Right ventricle myocardium superior (tissue), 1 donor: ENCODE measurements around the gene TLE6. TPM values are rescaled to one million over a fixed set of nuclear protein-coding genes. Genes with fewer than 3 reads are reported as not detected.

Experiments used
- ATAC-seq: fragments of 200-7000 bp; cut with Tn5 transposase; one replicate; pipeline ENCODE4 v1.9.1; 2020; ENCODE audit warnings: mild to moderate bottlenecking; ENCODE audit not compliant: poor library complexity
- DNase-seq: peaks from one replicate; pipeline ENCODE4 v3.0.0-alpha.2; 2020
- intact Hi-C: fragments of 100-400 bp; cut with DNase I; formaldehyde crosslinking; loops from one replicate; pipeline ENCODE4 v1.11.2; 2022
- total RNA-seq: library from RNA; stranded (reverse); fragmentation: NEBNext Ultra II Directional; extraction: Animal tissue kit (Norgen Biotek cat#: 25700); gene quantifications from one replicate; pipeline ENCODE4 v1.2.1, GENCODE V29; 2021
- donor health status: DM: no; HTN: yes; CAD: no; lungs with severe emphysema.

TLE6 gene
- total RNA-seq, 1 donor from 2014 or later, result 0.70 TPM

DNA sequence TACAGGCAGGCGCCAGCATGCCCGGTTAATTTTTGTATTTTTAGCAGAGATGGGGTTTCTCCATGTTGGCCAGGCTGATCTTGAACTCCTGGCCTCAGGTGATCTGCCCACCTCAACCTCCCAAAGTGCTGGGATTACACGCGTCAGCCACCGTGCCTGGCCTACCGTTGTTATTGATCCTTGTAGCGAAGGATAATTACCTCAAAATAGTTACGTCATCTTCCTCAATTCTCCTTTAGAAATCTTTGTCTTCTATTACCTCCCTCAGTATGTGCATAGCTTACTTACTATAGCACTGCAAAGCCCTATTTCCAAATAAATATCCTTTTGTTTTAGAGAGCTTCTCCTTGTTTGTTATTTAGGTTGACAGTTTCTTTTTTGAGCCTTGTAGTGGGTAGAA lies 9.4 kb upstream of the TLE6 start:
- intact Hi-C loops, result loop anchor here (10.0 kb wide), 1 partner anchor 137 kb away; no protein-coding TSS in a partner anchor
- no peak for ATAC-seq
- no peak for DNase-seq

GRCh38 chr19:2969104-2969504 lies 8.3 kb upstream of the TLE6 start:
- intact Hi-C loops, result loop anchor here (10.0 kb wide), 1 partner anchor 136 kb away; no protein-coding TSS in a partner anchor
- DNase-seq, result peak; percentile 73
- ATAC-seq, result peak; percentile 62

- DNase-seq, result no peak
- intact Hi-C loops, result loop anchor here (5.0 kb wide), 1 partner anchor 57 kb away; the partner anchor contains the start of gene TLE2
- no peak for ATAC-seq
Measured at GRCh38 chr19:2970201-2970835, 7.0 kb upstream of the TLE6 start.

DNA sequence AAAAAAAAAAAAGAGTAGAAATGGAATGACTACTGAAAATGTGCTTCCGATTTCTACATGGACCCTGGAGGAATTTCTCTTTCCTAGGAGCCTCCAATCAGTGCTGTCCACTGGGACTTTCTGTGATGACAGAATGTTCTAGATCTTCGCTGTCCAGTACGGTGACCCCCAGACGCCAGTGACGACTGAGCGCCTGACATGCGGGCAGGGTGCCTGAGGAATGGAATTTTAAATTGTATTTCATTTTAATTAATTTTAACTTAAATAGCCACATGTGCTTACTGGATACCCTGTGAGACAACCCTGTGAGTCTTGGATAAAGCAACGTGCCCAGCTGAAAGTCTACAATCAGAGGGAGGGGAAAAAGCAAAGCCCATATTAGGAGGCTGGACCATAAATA lies 4.1 kb upstream of the TLE6 start:
- intact Hi-C loops, result loop anchor here (5.0 kb wide), 1 partner anchor 54 kb away; the partner anchor contains the start of gene TLE2
- peak; percentile 27 for ATAC-seq
- DNase-seq, result peak; percentile 78

DNA sequence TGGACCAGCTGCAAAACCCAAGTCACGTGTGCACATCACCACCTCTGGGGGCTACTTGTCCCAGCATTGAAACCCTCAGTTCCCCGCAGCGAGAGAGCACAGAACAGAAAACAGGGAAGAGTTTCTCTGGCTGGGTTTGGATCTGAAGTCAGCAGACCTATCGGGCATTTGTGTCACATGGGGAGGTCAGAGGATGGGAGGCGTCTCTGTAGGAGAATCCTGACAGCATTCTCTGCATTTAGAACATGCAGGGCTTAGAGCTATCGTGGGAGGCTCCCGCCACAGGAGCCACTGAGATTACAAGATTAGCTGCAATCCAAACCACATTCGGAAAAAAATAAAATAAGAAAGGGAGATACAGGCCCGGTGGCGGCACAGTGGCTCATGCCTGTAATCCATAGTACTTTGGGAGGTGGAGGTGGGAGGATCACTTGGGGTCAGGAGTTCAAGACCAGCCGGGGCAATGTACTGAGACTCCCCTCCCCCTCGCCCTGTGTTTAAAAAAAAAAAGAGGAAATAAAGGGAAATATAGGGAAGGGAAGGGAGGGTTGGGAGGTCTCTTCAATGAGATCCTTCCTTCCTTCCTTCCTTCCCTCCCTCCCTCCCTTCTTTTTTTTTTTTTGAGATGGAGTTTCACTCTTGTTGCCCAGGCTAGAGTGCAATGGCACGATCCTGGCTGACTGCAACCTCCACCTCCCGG lies 2.9 kb upstream of the TLE6 start:
- ATAC-seq (peak; percentile 18), DNase-seq (peak; percentile 68)
- intact Hi-C loops, result loop anchor here (5.0 kb wide), 1 partner anchor 53 kb away; the partner anchor contains the start of gene TLE2

DNA sequence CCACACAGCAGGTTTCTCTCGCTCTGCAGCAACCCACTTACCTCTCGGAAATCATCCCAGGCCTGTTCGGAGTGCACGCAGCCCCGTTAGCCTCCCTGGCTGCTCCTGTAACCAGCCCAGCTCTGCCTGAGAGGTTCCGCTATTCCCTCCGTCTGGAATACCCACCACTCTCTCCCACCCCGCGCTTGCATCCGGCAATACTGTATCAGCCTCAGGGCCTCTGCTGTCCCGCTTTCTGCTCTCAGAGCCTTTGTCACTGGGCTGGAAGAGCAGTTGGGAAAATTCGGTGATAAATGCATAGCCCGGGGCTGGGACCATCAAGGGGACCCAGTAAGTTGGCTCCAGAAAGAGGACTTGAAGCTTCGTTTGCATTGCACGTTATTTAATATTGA lies 759 bp upstream of the TLE6 start:
- intact Hi-C loops, result no loop called here
- no peak for DNase-seq
- ATAC-seq, result no peak

- ATAC-seq (no peak), DNase-seq (no peak)
- intact Hi-C loops, result no loop called here
Measured at GRCh38 chr19:2977746-2978138, 378 bp downstream of the TLE6 start.

DNA sequence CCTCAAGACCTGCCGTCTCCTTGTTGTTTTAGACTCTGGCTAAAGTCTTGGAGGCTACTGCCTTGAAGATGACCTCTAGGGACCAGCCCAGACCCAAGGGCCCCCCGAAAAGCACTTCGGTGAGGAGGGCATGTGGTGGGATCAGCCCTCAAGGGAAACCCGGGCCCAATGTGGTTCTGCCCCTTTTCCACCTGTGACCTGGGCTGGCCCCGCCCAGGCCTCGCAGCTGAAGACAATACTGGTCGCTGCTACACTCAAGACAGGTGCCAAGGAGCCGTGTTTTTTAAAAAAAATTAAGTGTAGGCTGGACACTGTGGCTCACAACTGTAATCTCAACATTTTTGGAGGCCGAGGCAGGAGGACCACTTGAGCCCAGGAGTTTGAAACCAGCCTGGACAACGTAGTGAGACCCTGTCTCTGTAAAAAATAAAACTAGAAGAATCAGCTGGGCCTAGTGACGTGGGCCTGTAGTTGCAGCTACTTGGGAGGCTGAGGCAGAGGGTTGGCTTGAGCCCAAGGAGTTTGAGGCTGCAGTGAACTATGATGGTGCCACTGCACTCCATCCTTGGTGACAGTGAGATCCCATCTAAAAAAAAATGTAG lies 903 bp downstream of the TLE6 start:
- intact Hi-C loops, result no loop called here
- DNase-seq (no peak), ATAC-seq (no peak)

- ATAC-seq (no peak), DNase-seq (no peak)
- intact Hi-C loops, result no loop called here
Measured at GRCh38 chr19:2978772-2979171, 1.4 kb downstream of the TLE6 start.

DNA sequence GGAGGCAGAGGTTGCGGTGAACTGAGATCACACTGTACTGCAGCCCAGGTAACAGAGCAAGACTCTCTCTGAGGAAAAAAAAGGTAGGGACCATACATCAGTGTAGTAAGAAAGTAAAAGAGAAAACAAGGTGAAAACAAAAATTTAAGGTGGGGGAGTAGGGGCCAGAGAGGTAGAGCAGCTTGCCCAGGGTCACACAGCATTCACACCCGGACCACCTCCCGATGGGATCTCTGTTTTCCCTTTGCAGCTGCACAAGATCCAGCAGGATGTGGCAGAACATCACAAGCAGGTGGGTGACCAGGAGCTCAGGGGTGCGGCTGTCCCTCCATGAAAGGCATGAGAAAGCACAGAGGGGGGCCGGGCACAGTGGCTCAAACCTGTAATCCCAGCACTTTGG lies 4.5 kb downstream of the TLE6 start:
- intact Hi-C loops, result no loop called here
- no peak for ATAC-seq
- no peak for DNase-seq

DNA sequence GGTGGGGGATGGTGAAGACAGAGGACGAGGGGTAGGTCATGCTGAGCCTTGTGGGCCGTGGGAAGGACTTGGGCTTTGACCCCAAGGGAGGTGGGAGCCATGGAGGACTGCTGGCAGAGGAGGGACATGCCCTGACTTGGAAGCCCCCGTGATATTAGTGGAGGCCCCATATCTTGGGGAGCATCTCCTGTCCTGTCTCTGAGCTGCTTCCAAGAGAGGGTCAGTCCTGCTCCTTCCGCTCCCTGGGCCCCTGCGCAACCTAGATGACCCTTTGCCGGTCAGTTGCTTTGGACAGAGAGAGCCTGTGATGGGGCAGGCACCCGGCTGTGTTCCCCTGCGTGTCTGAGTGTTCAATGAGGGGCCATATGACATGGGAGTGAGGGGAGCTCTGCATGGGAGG lies 5.2 kb downstream of the TLE6 start:
- DNase-seq, result no peak
- intact Hi-C loops, result no loop called here
- ATAC-seq, result no peak

GRCh38 chr19:2982983-2983350 lies 5.6 kb downstream of the TLE6 start:
- peak; percentile 88 for ATAC-seq
- intact Hi-C loops, result no loop called here

DNA sequence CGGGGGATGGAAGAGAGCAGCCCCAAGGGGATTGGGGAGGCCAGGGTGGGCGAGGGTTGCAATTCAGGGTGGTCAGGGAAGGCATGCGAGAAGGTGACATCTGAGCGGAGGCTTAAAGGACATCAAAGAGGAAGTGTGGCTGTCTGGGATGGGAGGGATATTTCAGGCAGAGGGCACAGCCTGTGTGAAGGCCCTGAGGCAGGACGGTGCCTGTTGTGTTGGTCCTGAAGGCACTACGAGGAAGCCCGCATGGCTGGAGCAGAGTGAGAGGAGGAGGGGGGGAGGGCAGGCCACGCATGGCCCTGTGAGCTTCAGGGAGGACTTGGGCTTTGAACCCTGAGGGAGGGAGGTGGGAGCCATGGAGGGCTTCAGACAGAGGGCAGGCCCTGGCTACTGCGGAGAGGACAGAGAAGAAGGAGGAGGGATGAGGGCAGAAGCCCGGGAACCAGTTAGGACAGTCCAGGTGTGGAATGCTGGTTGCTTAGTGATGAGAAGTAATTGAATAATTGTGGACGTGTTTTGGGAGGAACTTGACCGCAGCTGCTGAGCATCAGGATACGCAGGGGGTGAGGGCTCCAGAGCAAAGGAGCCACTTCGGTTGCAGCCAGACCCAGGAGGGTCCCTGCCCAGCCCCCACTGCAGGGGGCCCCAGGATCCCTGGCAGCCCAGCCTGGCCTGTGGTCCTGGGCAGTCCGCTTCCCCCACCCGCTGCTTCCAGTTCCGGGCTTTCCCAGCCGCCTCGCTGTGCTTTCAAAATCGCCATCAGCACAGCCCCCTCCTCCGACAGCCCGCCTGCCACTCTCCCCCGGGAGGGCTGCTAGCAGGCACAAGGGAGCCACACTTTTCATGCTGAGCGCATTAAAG lies 6.2 kb downstream of the TLE6 start:
- ATAC-seq, result peak; percentile 59
- intact Hi-C loops, result no loop called here
- peak; percentile 81 for DNase-seq

More at GRCh38 chr19:2982983-2983350, 5.6 kb downstream of the TLE6 start:
- DNase-seq, result peak; percentile 94

- intact Hi-C loops, result no loop called here
- no peak for DNase-seq
- no peak for ATAC-seq
Measured at GRCh38 chr19:2984215-2984528, 6.8 kb downstream of the TLE6 start.

GRCh38 chr19:2986951-2987524 lies 9.7 kb downstream of the TLE6 start:
- intact Hi-C loops, result loop anchor here (5.0 kb wide), 1 partner anchor 40 kb away; the partner anchor contains the start of gene TLE2
- ATAC-seq (no peak), DNase-seq (no peak)

GRCh38 chr19:2987797-2988196 lies 10.4 kb downstream of the TLE6 start:
- no peak for ATAC-seq
- DNase-seq, result no peak
- intact Hi-C loops, result loop anchor here (5.0 kb wide), 1 partner anchor 40 kb away; the partner anchor contains the start of gene TLE2

DNA sequence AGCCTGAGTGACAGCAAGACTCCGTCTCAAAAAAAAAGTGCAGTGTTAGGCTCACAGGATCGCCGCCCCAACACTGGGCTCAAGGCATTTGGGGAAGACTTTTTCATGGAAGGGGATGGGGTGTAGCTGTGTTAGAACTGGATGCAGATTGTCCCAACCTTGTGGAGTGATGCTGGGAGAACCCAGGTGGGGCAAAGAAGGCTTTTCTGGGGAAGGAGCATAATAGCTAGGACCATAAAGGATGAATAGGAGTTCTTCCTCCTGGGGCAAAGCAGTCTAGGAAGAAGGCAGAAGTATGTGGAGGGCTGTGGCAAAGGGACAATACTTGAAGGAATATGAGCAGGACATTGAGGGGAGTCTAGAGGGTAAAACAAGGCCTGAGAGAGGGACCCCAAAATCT lies 11.2 kb downstream of the TLE6 start:
- intact Hi-C loops, result loop anchor here (5.0 kb wide), 1 partner anchor 39 kb away; the partner anchor contains the start of gene TLE2
- ATAC-seq (no peak), DNase-seq (no peak)

GRCh38 chr19:2989236-2989946 lies 12.0 kb downstream of the TLE6 start:
- DNase-seq, result no peak
- intact Hi-C loops, result loop anchor here (5.0 kb wide), 1 partner anchor 38 kb away; the partner anchor contains the start of gene TLE2
- ATAC-seq, result no peak
